ENCODE measurements around the gene MRPL44.

MRPL44 gene

GRCh38 chr2:224016963-224017362, 59.7 kb downstream of the MRPL44 start:
- H3K9me3 ChIP-seq (ENCODE audit: insufficient read depth, low read depth, low read length): no peaks in the 10 kb centered on the region
- no peak overlapping the region for H3K23ac ChIP-seq (ENCODE audit: low read length)
- no peak for DNase-seq
- no peak overlapping the region for H2AFZ ChIP-seq (ENCODE audit: insufficient read depth, low read length, poor library complexity)
- H2BK12ac ChIP-seq (ENCODE audit: low read length): no peak overlapping the region
- no peak overlapping the region for H4K12ac ChIP-seq (ENCODE audit: low read depth, low read length)
- no peak overlapping the region for H3K27ac ChIP-seq (ENCODE audit: low read depth, low read length)
- H2BK120ac ChIP-seq (ENCODE audit: insufficient read depth, low read length, poor library complexity): no peak overlapping the region
- H3K14ac ChIP-seq (ENCODE audit: low read length): no peak overlapping the region
- H4K8ac ChIP-seq (ENCODE audit: low read depth, low read length): no peak overlapping the region
- H3K79me2 ChIP-seq (ENCODE audit: control insufficient read depth, insufficient read depth, low read length, poor library complexity): no peaks in the 10 kb centered on the region
- no peak overlapping the region for H4K91ac ChIP-seq (ENCODE audit: low read depth, low read length)
- H3K36me3 ChIP-seq (ENCODE audit: control insufficient read depth in 1 of 2, insufficient read depth in 2 of 2, low read length in 2 of 2): no peaks in the 10 kb centered on the region
- no peak overlapping the region for H3K4me2 ChIP-seq (ENCODE audit: low read length)
- H3K4ac ChIP-seq (ENCODE audit: low read depth, low read length): no peak overlapping the region
- no peaks in the 10 kb centered on the region for H3K79me1 ChIP-seq (ENCODE audit: low read length)
- no peak overlapping the region for H3K4me3 ChIP-seq (ENCODE audit: low read depth, low read length)
- H2BK5ac ChIP-seq (ENCODE audit: low read depth, low read length, poor library complexity): no peak overlapping the region
- no peak overlapping the region for H3K18ac ChIP-seq (ENCODE audit: low read length)
- no peaks in the 10 kb centered on the region for H3K27me3 ChIP-seq (ENCODE audit: insufficient read depth, low read length)
- peaks cover 7 to 12% of the 10 kb centered on the region in 2 experiments for H3K4me1 ChIP-seq (ENCODE audit: control insufficient read depth in 1 of 2, insufficient read depth in 2 of 2, low read length in 2 of 2)
- H3K9ac ChIP-seq (ENCODE audit: low read length): no peak overlapping the region
- no CpG with 5 or more reads among the region's 3 CpGs for WGBS (ENCODE audit: extremely low coverage, insufficient coverage, insufficient read length)
- no peak overlapping the region for H2AK5ac ChIP-seq (ENCODE audit: low read length)
